Esophagus (tissue), 2 donors: Measurements from ENCODE around the gene PITX1. TPM values are rescaled to one million over a fixed set of nuclear protein-coding genes. Genes with fewer than 3 reads are reported as not detected.

ENCODE experiments used
- H3K27ac ChIP-seq, 2 donors: one replicate each; pipeline ENCODE4 v1.5.1; 2013; ENCODE audit warnings: low read depth in 2 of 2, mild to moderate bottlenecking in 2 of 2, inconsistent platforms in 1 of 2, low read length in 1 of 2, moderate library complexity in 1 of 2
- H3K27me3 ChIP-seq, 2 donors: one replicate each; pipeline ENCODE4 v1.6.1; 2013; ENCODE audit warnings: low read length in 2 of 2, control low read depth in 1 of 2, mild to moderate bottlenecking in 1 of 2; ENCODE audit not compliant: insufficient read depth in 2 of 2, control insufficient read depth in 1 of 2
- H3K36me3 ChIP-seq, 2 donors: one replicate each; pipeline ENCODE4 v1.6.1; 2013; ENCODE audit warnings: low read length in 1 of 2; ENCODE audit not compliant: control insufficient read depth in 2 of 2, insufficient read depth in 2 of 2
- H3K4me1 ChIP-seq, 2 donors: one replicate each; pipeline ENCODE4 v1.6.1; 2013; ENCODE audit warnings: low read length in 1 of 2; ENCODE audit not compliant: control insufficient read depth in 2 of 2, insufficient read depth in 2 of 2
- H3K4me3 ChIP-seq, 2 donors: one replicate each; pipeline ENCODE4 v1.5.1; 2013; ENCODE audit warnings: low read length in 2 of 2, mild to moderate bottlenecking in 2 of 2, low read depth in 1 of 2, moderate library complexity in 1 of 2
- H3K9me3 ChIP-seq, 2 donors: one replicate each; pipeline ENCODE4 v1.6.1; 2013; ENCODE audit warnings: mild to moderate bottlenecking in 2 of 2, low read depth in 1 of 2, low read length in 1 of 2, moderate library complexity in 1 of 2; ENCODE audit not compliant: control insufficient read depth in 2 of 2, insufficient read depth in 1 of 2
- WGBS, 2 donors: extraction: QIAGEN DNeasy Blood & Tissue Kit; methylation state at CpG; one replicate each; pipeline ENCODE4 v1.1.7; 2013; 5-methylcytosine and 5-hydroxymethylcytosine counted together
- polyA plus RNA-seq, 2 donors: library from polyadenylated mRNA; stranded (reverse); fragments of 200-250 nt; gene quantifications; one replicate each; pipeline ENCODE4 v1.2.3, GENCODE V29; 2013
- donor health status: healthy with polysubstance abuse.
- donor health status: Bipolar disorder and iron deficiency.

The PITX1 gene
- polyA plus RNA-seq, 2 donors = 485 to 519 TPM

DNA sequence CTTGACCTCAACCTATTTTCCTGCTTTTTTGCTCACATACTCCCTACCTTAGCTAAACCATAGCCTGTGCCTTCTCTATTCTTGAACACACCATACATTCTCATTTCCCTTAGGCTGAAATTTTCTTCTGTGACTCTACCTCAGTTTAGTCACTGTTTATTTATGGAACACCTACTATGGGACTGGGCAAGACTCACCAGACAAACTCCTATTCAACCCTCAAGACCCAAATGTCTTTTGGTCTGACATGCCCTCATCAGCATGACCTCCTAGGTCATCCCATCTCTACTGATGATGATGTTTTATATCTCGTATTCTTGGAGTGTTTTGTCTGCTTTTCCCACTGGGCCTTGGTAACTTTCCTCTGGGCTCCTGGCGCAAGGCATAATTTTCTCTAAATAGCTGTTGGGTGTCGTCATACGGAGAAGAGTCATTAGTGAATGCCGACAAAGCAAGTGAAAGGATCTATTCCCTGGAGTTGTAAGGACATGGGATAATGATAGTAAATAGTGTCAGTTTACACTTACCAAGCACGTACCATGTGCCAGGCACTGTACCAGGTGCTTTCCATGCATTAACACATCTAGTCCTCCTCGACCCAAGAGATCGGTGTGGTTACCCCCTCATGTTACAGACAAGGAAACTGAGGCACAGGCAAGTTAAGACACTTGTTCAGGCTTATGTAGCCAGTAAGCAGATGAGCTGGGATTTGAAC is 22.4 kb upstream of the PITX1 start:
- peaks cover 0 to 2% of the 10 kb centered on the region in 2 donors for H3K4me1 ChIP-seq
- H3K27ac ChIP-seq = no peak overlapping the region
- no peaks in the 10 kb centered on the region for H3K36me3 ChIP-seq
- WGBS, 2 donors = 79 to 87% methylated on average over 8 of the region's 8 CpGs
- H3K9me3 ChIP-seq = no peaks in the 10 kb centered on the region
- no peak overlapping the region for H3K4me3 ChIP-seq
- no peaks in the 10 kb centered on the region for H3K27me3 ChIP-seq

DNA sequence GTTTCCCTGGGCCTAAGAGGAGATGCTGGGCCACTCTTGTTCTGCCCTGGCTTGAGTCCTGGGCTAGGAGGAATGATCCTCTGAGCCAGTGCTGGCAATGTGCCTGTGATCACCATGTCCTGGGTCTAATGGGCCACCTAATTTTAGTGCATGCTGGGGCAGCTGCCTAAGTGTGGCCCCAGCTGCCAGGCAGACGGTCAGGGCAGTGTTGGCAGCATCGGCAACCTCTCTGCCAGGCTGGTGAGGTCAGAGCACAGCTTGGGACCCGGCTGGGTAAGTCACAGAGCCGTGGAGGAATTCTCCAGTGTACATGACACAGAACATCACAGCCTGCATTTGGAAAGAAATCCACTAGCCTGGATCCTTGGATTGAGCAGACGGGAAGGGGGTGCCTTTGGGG is 21.4 kb upstream of the PITX1 start:
- no peaks in the 10 kb centered on the region for H3K27me3 ChIP-seq
- no peaks in the 10 kb centered on the region for H3K36me3 ChIP-seq
- no peak overlapping the region for H3K27ac ChIP-seq
- H3K9me3 ChIP-seq = no peaks in the 10 kb centered on the region
- H3K4me3 ChIP-seq = no peak overlapping the region
- WGBS, 2 donors = 69 to 77% methylated on average over 5 of the region's 5 CpGs
- H3K4me1 ChIP-seq = peaks cover 0 to 2% of the 10 kb centered on the region in 2 donors

DNA sequence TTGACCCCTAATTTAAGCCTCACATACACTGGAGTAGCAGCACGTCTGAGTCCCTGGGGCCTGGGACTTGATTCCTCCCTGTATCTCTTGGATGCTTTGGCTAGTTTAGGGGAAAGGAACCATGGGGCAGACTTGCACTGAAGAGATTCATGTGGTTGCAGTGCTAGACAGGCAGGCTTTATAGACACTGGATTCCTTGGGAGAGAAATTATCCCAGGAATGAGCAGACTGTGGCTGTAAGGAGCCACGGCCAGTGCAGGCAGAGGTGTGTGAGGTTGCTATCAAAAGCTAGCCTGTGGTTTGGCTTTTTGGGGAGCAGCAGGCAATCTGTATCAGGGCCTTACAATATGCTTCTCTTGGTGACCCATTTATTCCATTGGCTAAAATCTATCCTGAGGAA is 20.5 kb upstream of the PITX1 start:
- WGBS, 2 donors = 71 to 79% methylated on average over 2 of the region's 2 CpGs
- Histone ChIP-seq H3K4me3 (no peak overlapping the region), H3K9me3 (no peaks in the 10 kb centered on the region), H3K27ac (no peak overlapping the region), H3K4me1 (peaks cover 0 to 2% of the 10 kb centered on the region in 2 donors), H3K36me3 (no peaks in the 10 kb centered on the region), H3K27me3 (no peaks in the 10 kb centered on the region)

DNA sequence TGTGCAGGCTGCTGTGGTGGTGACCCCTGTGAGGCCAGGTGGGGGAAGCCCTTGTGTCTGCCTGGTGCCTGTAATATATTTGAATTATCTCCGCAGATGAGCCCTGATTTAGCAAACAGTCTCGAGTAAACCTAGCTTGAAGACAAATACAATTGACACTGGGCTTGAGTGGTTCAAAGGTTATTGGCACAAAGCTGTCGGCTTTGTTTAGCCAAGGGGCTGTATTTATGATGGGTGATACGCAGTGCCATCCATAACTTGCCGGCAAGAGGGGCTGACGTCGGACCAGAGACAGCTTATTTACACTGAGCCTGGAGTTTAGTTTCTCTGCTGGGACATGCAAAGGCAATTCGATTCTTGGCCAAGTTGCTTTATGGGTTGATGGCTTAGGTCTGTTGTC is 20.0 kb upstream of the PITX1 start:
- Histone ChIP-seq H3K27ac (no peak overlapping the region), H3K4me3 (no peak overlapping the region), H3K9me3 (no peaks in the 10 kb centered on the region), H3K4me1 (peaks cover 0 to 2% of the 10 kb centered on the region in 2 donors), H3K36me3 (no peaks in the 10 kb centered on the region), H3K27me3 (no peaks in the 10 kb centered on the region)
- 50 to 71% methylated on average over 8 of the region's 8 CpGs for WGBS, 2 donors

DNA sequence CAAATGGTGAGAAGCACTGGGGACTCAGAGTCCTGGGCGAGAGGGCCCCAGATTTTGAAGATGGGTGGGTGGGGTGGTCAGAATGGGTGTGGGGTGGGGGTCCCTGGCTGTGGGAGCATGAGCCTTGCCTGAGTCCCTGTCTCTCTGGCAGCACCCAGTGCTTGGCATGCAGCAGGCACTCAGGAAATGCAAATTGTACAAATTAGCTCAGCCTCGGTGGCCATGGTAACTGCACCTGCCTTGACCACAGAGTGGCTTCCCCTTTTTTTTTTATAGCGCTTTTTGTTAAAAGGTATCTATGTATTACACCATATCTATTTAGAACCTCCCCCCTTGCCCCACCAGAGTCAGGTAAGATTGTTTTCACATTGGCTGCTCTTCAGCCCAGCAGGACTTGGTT is 19.2 kb upstream of the PITX1 start:
- H3K4me3 ChIP-seq = no peak overlapping the region
- peaks cover 0 to 2% of the 10 kb centered on the region in 2 donors for H3K4me1 ChIP-seq
- no peak overlapping the region for H3K27ac ChIP-seq
- no peaks in the 10 kb centered on the region for H3K9me3 ChIP-seq
- no peaks in the 10 kb centered on the region for H3K27me3 ChIP-seq
- WGBS, 2 donors = 70 to 77% methylated on average over 3 of the region's 3 CpGs
- no peaks in the 10 kb centered on the region for H3K36me3 ChIP-seq

DNA sequence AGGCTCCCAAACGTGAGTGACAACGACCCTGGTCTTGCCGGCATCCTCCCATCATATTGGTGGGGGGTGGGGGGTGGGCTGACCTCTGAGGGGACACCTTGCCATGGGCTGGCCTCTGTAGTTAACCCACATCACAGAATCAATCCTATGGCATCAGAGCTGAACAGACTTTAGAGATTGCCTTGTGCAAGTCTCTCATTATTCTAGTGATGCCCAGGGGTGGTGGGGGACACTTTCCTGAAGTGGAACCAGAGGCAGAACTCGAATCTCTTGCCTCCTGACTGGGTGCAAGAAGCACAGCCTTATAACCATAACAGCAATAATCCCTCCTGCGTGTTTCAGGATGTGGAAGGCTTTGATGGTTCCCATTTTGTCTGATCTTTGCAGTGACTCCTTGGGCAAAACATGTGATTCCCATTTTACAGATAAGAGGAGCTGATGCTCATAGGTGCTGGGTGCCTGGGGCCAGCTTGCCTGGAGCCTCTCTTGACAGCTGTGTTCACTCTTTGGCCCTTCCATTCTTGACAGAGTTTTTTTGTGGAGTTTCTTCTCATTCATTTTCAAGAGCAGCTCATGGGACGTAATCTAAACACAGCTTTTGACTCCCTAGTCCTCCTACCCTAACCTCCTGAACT is 18.6 kb upstream of the PITX1 start:
- Histone ChIP-seq H3K36me3 (no peaks in the 10 kb centered on the region), H3K27ac (no peak overlapping the region), H3K4me3 (no peak overlapping the region), H3K27me3 (no peaks in the 10 kb centered on the region), H3K4me1 (peaks cover 0 to 7% of the 10 kb centered on the region in 2 donors), H3K9me3 (no peaks in the 10 kb centered on the region)
- 63 to 69% methylated on average over 6 of the region's 6 CpGs for WGBS, 2 donors

DNA sequence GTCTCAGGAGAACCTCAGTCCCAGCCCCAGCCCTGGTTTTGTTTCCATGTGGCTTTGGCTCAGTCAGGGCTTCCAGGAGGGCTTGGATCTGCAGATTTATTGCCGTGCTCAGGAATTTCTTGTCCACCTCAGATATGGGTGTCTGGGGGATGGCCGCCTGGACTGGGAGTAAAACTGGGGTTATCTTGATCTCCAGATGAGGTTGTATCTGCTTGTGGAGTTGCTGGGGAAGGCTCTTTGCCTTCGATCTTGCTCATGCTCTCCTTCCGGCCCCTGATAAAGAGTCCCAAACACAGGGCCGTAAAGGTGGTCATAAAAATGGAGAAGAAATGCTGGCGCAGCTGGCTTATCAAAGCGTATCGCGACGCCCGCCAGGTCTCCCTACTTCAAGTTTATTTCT is 17.8 kb upstream of the PITX1 start:
- H3K4me1 ChIP-seq = peaks cover 5 to 14% of the 10 kb centered on the region in 2 donors
- H3K27me3 ChIP-seq = no peaks in the 10 kb centered on the region
- H3K4me3 ChIP-seq = no peak overlapping the region
- no peaks in the 10 kb centered on the region for H3K36me3 ChIP-seq
- H3K9me3 ChIP-seq = no peaks in the 10 kb centered on the region
- no peak overlapping the region for H3K27ac ChIP-seq
- 66 to 86% methylated on average over 11 of the region's 11 CpGs for WGBS, 2 donors

DNA sequence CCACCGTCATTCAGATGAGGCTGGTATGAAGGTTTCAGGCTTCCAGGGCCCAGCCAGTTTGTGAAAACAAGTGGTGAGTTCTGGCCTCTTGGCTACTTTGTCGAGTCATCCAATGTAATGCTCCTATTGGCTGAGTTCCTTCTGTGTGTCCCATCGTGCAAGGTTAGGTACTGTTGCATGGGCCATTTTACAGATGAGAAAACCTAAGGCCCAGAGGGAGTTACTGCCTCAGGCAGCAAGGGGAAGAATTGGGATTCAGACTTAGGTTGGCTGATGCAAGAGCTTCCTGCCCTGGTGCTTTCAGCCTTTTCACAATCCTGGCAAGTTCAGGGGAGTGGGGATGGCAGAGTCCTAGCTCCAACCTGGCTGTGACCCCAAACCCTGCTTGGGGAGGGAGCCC is 17.4 kb upstream of the PITX1 start:
- no peaks in the 10 kb centered on the region for H3K36me3 ChIP-seq
- no peaks in the 10 kb centered on the region for H3K27me3 ChIP-seq
- 44 to 61% methylated on average over 3 of the region's 3 CpGs for WGBS, 2 donors
- H3K4me1 ChIP-seq = peaks cover 9 to 18% of the 10 kb centered on the region in 2 donors
- H3K27ac ChIP-seq = no peak overlapping the region
- no peaks in the 10 kb centered on the region for H3K9me3 ChIP-seq
- no peak overlapping the region for H3K4me3 ChIP-seq

DNA sequence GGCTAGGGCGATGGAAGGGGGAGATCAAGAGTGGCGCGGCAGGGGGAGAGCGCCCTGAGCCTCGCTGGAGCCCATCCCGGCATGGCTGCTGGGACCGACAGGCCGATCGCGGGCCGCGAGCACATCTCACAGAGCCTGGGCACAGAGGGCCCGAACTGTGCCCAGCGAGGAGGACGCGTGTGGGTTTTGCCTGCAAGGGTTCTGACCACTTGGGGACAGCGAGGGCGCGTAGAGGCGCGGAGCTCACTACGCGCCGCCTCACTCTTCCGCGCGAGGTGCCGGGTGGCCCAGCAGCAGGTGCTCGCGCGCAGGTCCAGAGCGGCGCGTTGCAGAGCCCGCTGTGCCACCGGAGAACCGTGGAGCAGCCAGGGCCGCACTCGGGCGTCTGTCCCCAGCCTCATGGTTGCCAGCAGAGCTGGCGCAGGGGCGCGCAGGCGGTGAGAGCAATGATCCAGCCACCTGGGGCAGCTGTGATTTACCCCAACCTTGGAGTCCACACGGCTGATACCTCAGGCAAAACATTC is 16.3 kb upstream of the PITX1 start:
- no peaks in the 10 kb centered on the region for H3K36me3 ChIP-seq
- peaks cover 9 to 20% of the 10 kb centered on the region in 2 donors for H3K4me1 ChIP-seq
- H3K9me3 ChIP-seq = no peaks in the 10 kb centered on the region
- no peak overlapping the region for H3K27ac ChIP-seq
- no peaks in the 10 kb centered on the region for H3K27me3 ChIP-seq
- 59 to 65% methylated on average over 45 of the region's 45 CpGs for WGBS, 2 donors
- H3K4me3 ChIP-seq = no peak overlapping the region

DNA sequence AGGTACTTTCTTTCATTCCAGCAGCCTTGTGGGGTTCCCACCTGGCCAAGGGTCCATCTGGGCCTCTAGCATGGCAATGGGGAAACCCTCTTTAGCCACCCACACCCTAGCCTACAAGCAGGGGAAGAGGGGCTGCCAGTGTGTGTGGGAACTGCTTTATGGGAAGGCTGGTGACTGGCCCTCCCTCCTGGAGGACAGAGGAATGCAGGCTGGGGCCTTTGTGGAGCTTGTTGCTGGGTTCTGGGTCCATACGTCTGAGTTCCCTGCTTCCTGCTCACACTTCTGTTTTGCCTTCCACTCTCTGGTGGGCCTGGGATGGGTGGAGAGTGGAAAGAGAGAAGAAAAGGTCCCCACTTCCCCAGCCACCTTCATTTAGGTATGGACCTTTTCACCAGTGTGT is 14.9 kb upstream of the PITX1 start:
- H3K27ac ChIP-seq = no peak overlapping the region
- no peak overlapping the region for H3K4me3 ChIP-seq
- WGBS, 2 donors = 7 to 42% methylated on average over 1 of the region's 1 CpG
- H3K9me3 ChIP-seq = no peaks in the 10 kb centered on the region
- no peaks in the 10 kb centered on the region for H3K36me3 ChIP-seq
- H3K4me1 ChIP-seq = peaks cover 16 to 30% of the 10 kb centered on the region in 2 donors
- H3K27me3 ChIP-seq = no peaks in the 10 kb centered on the region
